ENCODE results near the gene MPP4. TPM values are rescaled to one million over a fixed set of nuclear protein-coding genes. Genes with fewer than 3 reads are reported as not detected.

The MPP4 gene
- total and polyA plus RNA-seq, 12 donors: 0.16 to 0.25 (median 0.25) TPM; not detected in 9

GRCh38 chr2:201628545-201628944 lies 69.9 kb downstream of the MPP4 start:
- WGBS, 2 donors: 42 to 59% methylated on average over 2 of the region's 2 CpGs
- ATAC-seq (peak in 7 of 8 donors; percentile 33 to 93 (median 51)), DNase-seq (no peak)
- intact Hi-C loops (cut with DNase I): loop anchor here in 4 of 10 donors (10.0 kb wide), 1 partner anchor 394 kb away; no protein-coding TSS in a partner anchor
- H3K4me1 ChIP-seq: peaks cover 0 to 7% (median 0%) of the 10 kb centered on the region in 9 donors
- H3K9me3 ChIP-seq: no peaks in the 10 kb centered on the region
- H3K36me3 ChIP-seq: peaks cover 0 to 100% (median 14%) of the 10 kb centered on the region in 9 donors
- peak overlapping the region in 4 of 10 donors; percentile 17 to 44 (median 28) for H3K27ac ChIP-seq
- no peak overlapping the region for H3K4me3 ChIP-seq
- TF ChIP-seq, protein P1, sequence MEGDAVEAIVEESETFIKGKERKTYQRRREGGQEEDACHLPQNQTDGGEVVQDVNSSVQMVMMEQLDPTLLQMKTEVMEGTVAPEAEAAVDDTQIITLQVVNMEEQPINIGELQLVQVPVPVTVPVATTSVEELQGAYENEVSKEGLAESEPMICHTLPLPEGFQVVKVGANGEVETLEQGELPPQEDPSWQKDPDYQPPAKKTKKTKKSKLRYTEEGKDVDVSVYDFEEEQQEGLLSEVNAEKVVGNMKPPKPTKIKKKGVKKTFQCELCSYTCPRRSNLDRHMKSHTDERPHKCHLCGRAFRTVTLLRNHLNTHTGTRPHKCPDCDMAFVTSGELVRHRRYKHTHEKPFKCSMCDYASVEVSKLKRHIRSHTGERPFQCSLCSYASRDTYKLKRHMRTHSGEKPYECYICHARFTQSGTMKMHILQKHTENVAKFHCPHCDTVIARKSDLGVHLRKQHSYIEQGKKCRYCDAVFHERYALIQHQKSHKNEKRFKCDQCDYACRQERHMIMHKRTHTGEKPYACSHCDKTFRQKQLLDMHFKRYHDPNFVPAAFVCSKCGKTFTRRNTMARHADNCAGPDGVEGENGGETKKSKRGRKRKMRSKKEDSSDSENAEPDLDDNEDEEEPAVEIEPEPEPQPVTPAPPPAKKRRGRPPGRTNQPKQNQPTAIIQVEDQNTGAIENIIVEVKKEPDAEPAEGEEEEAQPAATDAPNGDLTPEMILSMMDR (IDR thresholded peaks at IDR 0.05): no peak
- H3K27me3 ChIP-seq: no peaks in the 10 kb centered on the region

DNA sequence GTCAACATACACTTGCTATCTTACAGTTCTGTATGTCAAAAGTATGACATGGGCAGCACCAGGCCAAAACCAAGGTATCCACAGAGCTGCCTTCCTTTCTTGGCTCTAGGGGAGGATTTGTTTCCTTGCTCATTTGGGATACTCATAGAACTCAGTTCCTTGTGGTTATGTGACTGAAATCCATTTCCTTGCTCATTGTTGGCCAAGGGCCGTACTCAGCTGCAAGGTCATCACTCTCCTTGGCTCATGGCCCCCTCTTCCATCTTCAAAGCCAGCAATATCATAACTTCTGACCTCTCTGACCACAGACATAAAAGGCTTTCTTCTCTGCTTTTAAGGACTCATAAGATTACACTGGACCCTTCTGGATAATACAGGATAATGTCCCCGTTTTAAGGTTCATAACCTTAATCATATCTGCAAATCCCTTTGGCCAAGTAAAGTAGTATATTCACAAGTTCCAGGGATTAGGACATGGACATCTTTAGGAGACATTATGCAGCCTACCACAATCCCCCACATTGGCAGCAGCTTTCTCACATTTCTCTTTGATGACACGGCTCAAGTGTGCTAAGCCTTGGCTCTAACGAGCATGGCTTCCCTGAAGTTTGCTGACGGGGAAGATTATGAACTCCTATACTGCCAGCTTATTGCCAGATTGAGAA lies 76.0 kb downstream of the MPP4 start:
- TF ChIP-seq, protein P1 (IDR thresholded peaks at IDR 0.05): no peak
- peaks cover 0 to 10% (median 5%) of the 10 kb centered on the region in 9 donors for H3K4me1 ChIP-seq
- no peak overlapping the region for H3K4me3 ChIP-seq
- no peaks in the 10 kb centered on the region for H3K27me3 ChIP-seq
- ATAC-seq (no peak), DNase-seq (no peak)
- intact Hi-C loops (cut with DNase I): loop anchor here in 4 of 10 donors (10.0 kb wide), 1 partner anchor 388 kb away; no protein-coding TSS in a partner anchor
- peaks cover 0 to 54% (median 5%) of the 10 kb centered on the region in 9 donors for H3K36me3 ChIP-seq
- H3K27ac ChIP-seq: peak overlapping the region in 3 of 10 donors; percentile 6 to 34 (median 14)
- no peaks in the 10 kb centered on the region for H3K9me3 ChIP-seq
- 72 to 76% methylated on average over 5 of the region's 5 CpGs for WGBS, 2 donors

- ATAC-seq: peak in 3 of 8 donors; percentile 47 to 58 (median 57)
Measured at GRCh38 chr2:201621293-201621999, 77.0 kb downstream of the MPP4 start.

More at GRCh38 chr2:201621293-201621999, 77.0 kb downstream of the MPP4 start:
- peaks cover 0 to 4% (median 0%) of the 10 kb centered on the region in 11 donors for H3K9me3 ChIP-seq
- intact Hi-C loops (cut with DNase I): loop anchor here in 4 of 10 donors (10.0 kb wide), 1 partner anchor 387 kb away; no protein-coding TSS in a partner anchor
- peak overlapping the region in 2 of 10 donors; percentile 14 to 34 for H3K27ac ChIP-seq
- no peaks in the 10 kb centered on the region for H3K27me3 ChIP-seq
- peaks cover 0 to 44% (median 5%) of the 10 kb centered on the region in 9 donors for H3K36me3 ChIP-seq
- TF ChIP-seq, protein P1 (IDR thresholded peaks at IDR 0.05): no peak
- WGBS, 2 donors: 59 to 68% methylated on average over 4 of the region's 4 CpGs
- DNase-seq: no peak
- peaks cover 0 to 10% (median 5%) of the 10 kb centered on the region in 9 donors for H3K4me1 ChIP-seq
- H3K4me3 ChIP-seq: no peak overlapping the region
